ENCODE measurements around the gene RHOBTB3. TPM values are rescaled to one million over a fixed set of nuclear protein-coding genes. Genes with fewer than 3 reads are reported as not detected.

The RHOBTB3 gene
- total and polyA plus RNA-seq, 4 donors, result 10.5 to 59.8 (median 39.8) TPM

- Histone ChIP-seq H3K9me3 (ENCODE audit: control insufficient read depth in 4 of 4, low read length in 3 of 4) (no peaks in the 10 kb centered on the region), H3K4me3 (ENCODE audit: low read depth in 1 of 3, low read length in 3 of 3) (no peak overlapping the region)
- TF ChIP-seq HNF4A (conservative IDR thresholded peaks at IDR 0.05) (no peak), EGR1 (IDR thresholded peaks at IDR 0.05; ENCODE audit: low read depth in 2 of 2) (no peak), GABPA (IDR thresholded peaks at IDR 0.05 in 1 of 2, conservative IDR thresholded peaks at IDR 0.05 in 1 of 2) (no peak), TAF1 (conservative IDR thresholded peaks at IDR 0.05) (no peak), YY1 (IDR thresholded peaks at IDR 0.05) (no peak), NR2F2 (IDR thresholded peaks at IDR 0.05) (no peak), FOXA2 (IDR thresholded peaks at IDR 0.05) (no peak), JUND (IDR thresholded peaks at IDR 0.05) (no peak), SP1 (IDR thresholded peaks at IDR 0.05) (no peak), CTCF (IDR thresholded peaks at IDR 0.05; ENCODE audit: low read depth, low read length, missing input control) (no peak), RXRA (IDR thresholded peaks at IDR 0.05) (no peak), FOXA1 (IDR thresholded peaks at IDR 0.05) (no peak), ATF3 (IDR thresholded peaks at IDR 0.05) (no peak), RAD21 (IDR thresholded peaks at IDR 0.05) (no peak), MAX (IDR thresholded peaks at IDR 0.05) (no peak)
These were observed 1.8 kb upstream of the RHOBTB3 start for GRCh38 chr5:95729115-95730010.

GRCh38 chr5:95730011-95730700, 980 bp upstream of the RHOBTB3 start:
- peak overlapping the region; percentile 94 to 97 for H3K27ac ChIP-seq (ENCODE audit: low read depth in 1 of 2, low read length in 2 of 2)
- H3K4me3 ChIP-seq (ENCODE audit: low read depth in 1 of 3, low read length in 3 of 3), result peak overlapping the region in 2 of 3 donors; percentile 1 to 93
- no peaks in the 10 kb centered on the region for H3K36me3 ChIP-seq (ENCODE audit: control insufficient read depth in 4 of 4, insufficient read depth in 3 of 4, low read depth in 1 of 4, low read length in 3 of 4)
- H3K4me1 ChIP-seq (ENCODE audit: control insufficient read depth in 4 of 4, insufficient read depth in 4 of 4, low read length in 3 of 4), result peaks cover 5 to 31% (median 26%) of the 10 kb centered on the region in 4 donors
- peak overlapping the region; percentile 26 to 64 for H3K9ac ChIP-seq (ENCODE audit: low read depth in 1 of 2, low read length in 2 of 2)
- WGBS, result 54% methylated on average over 11 of the region's 11 CpGs
- TF ChIP-seq NR2F2 (IDR thresholded peaks at IDR 0.05), result no peak
- no peak for TF ChIP-seq TAF1 (conservative IDR thresholded peaks at IDR 0.05)
- no peak for TF ChIP-seq FOXA1 (IDR thresholded peaks at IDR 0.05)
- TF ChIP-seq JUND (IDR thresholded peaks at IDR 0.05), result no peak
- TF ChIP-seq ZBTB33 (IDR thresholded peaks at IDR 0.05), result no peak
- no peak for TF ChIP-seq YY1 (IDR thresholded peaks at IDR 0.05)
- TF ChIP-seq GABPA (IDR thresholded peaks at IDR 0.05 in 1 of 2, conservative IDR thresholded peaks at IDR 0.05 in 1 of 2), result no peak
- no peak for TF ChIP-seq CTCF (IDR thresholded peaks at IDR 0.05; ENCODE audit: low read depth, low read length, missing input control)
- TF ChIP-seq RXRA (IDR thresholded peaks at IDR 0.05), result no peak
- TF ChIP-seq EGR1 (IDR thresholded peaks at IDR 0.05; ENCODE audit: low read depth in 2 of 2), result no peak
- TF ChIP-seq HNF4G (IDR thresholded peaks at IDR 0.05), result no peak
- TF ChIP-seq FOXA2 (IDR thresholded peaks at IDR 0.05), result no peak
- no peak for TF ChIP-seq RAD21 (IDR thresholded peaks at IDR 0.05)
- no peak for TF ChIP-seq REST (IDR thresholded peaks at IDR 0.05)
- no peak for TF ChIP-seq MAX (IDR thresholded peaks at IDR 0.05)
- TF ChIP-seq HNF4A (conservative IDR thresholded peaks at IDR 0.05), result no peak
- DNase-seq (ENCODE audit: low spot score), result no peak
- H3K9me3 ChIP-seq (ENCODE audit: control insufficient read depth in 4 of 4, low read length in 3 of 4), result no peaks in the 10 kb centered on the region
- no peaks in the 10 kb centered on the region for H3K27me3 ChIP-seq (ENCODE audit: control insufficient read depth in 4 of 4, insufficient read depth in 4 of 4, low read length in 3 of 4)

More at GRCh38 chr5:95729115-95730010, 1.8 kb upstream of the RHOBTB3 start:
- peaks cover 3 to 24% (median 18%) of the 10 kb centered on the region in 4 donors for H3K4me1 ChIP-seq (ENCODE audit: control insufficient read depth in 4 of 4, insufficient read depth in 4 of 4, low read length in 3 of 4)
- no peaks in the 10 kb centered on the region for H3K36me3 ChIP-seq (ENCODE audit: control insufficient read depth in 4 of 4, insufficient read depth in 3 of 4, low read depth in 1 of 4, low read length in 3 of 4)
- no peak overlapping the region for H3K9ac ChIP-seq (ENCODE audit: low read depth in 1 of 2, low read length in 2 of 2)
- WGBS, result 95% methylated on average over 8 of the region's 8 CpGs
- DNase-seq (ENCODE audit: low spot score), result no peak
- H3K27ac ChIP-seq (ENCODE audit: low read depth in 1 of 2, low read length in 2 of 2), result no peak overlapping the region
- H3K27me3 ChIP-seq (ENCODE audit: control insufficient read depth in 4 of 4, insufficient read depth in 4 of 4, low read length in 3 of 4), result no peaks in the 10 kb centered on the region
